Calu3 (cell line): Measurements from ENCODE around the gene TRIM44. TPM values are rescaled to one million over a fixed set of nuclear protein-coding genes. Genes with fewer than 3 reads are reported as not detected.

Experiments used
- BruUV-seq: library from RNA; stranded (reverse); fragments of 400-500 nt; replicated peaks from 2 replicates; lab custom pipeline; 2021; lab: Mats Ljungman, UMichigan
- CTCF ChIA-PET: fragments of 300-600 bp; sonication (Branson Sonifier 250); formaldehyde crosslinking; loops from one replicate; lab custom pipeline; 2022; ENCODE audit warnings: antibody characterized with exemption; lab: Charles Lee
- DNase-seq: peaks from one replicate; pipeline ENCODE4 v3.0.0; 2022
- H3K27ac Mint-ChIP-seq: one replicate; pipeline ENCODE4 v1.8.0; 2022; ENCODE audit warnings: mixed read lengths; ENCODE audit not compliant: unreplicated experiment
- H3K27me3 Mint-ChIP-seq: one replicate; pipeline ENCODE4 v1.8.0; 2022; ENCODE audit warnings: mixed read lengths; ENCODE audit not compliant: unreplicated experiment
- H3K36me3 Mint-ChIP-seq: one replicate; pipeline ENCODE4 v1.8.0; 2022; ENCODE audit warnings: mild to moderate bottlenecking, moderate library complexity, mixed read lengths; ENCODE audit not compliant: insufficient read depth, unreplicated experiment
- H3K4me1 Mint-ChIP-seq: one replicate; pipeline ENCODE4 v1.8.0; 2022; ENCODE audit warnings: mild to moderate bottlenecking, low read depth, mixed read lengths; ENCODE audit not compliant: unreplicated experiment
- H3K4me3 Mint-ChIP-seq: one replicate; pipeline ENCODE4 v1.8.0; 2022; ENCODE audit warnings: mild to moderate bottlenecking, low read depth, moderate library complexity, mixed read lengths; ENCODE audit not compliant: unreplicated experiment
- H3K9me3 Mint-ChIP-seq: one replicate; pipeline ENCODE4 v1.8.0; 2022; ENCODE audit warnings: low read depth, mixed read lengths; ENCODE audit not compliant: unreplicated experiment
- CTCF ChIP-seq: fragments of 200-600 bp; IDR thresholded peaks from one replicate; pipeline ENCODE4 v1.8.0; 2022; ENCODE audit warnings: antibody characterized with exemption; ENCODE audit not compliant: unreplicated experiment
- intact Hi-C: fragments of 100-400 bp; cut with micrococcal nuclease; formaldehyde crosslinking; loops from one replicate; pipeline ENCODE4 v1.10.0; 2022; ENCODE audit not compliant: unreplicated experiment
- total RNA-seq: library from RNA; stranded (reverse); gene quantifications from 2 replicates; pipeline ENCODE4 v1.2.3, GENCODE V29; 2022

TRIM44 gene
- total RNA-seq, 1 experiment from 2014 or later = 71.3 TPM

GRCh38 chr11:35861191-35861590 lies 198.6 kb downstream of the TRIM44 start:
- intact Hi-C loops = no loop called here
- no TSS peak for BruUV-seq

DNA sequence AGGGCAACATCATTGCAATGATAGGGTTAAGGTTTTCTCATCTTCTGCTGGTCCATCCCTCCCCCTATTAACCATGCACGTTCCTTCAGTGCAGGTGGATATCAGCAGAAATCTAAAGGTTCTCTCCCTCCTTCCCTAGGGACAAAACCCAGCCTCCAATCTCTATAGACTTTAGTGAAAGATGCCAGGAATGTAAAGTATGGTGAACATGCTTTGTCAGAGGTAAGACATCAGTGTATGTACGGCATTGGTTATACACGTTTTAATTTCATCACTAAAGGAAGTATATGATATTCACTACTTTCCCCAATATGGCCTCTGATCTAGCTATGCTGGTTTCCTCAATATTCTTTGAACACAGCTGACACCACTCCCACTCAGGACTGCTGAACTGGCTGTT lies 200.1 kb downstream of the TRIM44 start:
- intact Hi-C loops = no loop called here
- Mint-ChIP-seq H3K9me3 (peaks cover 2% of the 10 kb centered on the region), H3K36me3 (no peaks in the 10 kb centered on the region), H3K4me1 (no peaks in the 10 kb centered on the region), H3K4me3 (no peak overlapping the region), H3K27ac (no peak overlapping the region), H3K27me3 (peaks cover 2% of the 10 kb centered on the region)
- DNase-seq = no peak
- CTCF ChIA-PET = no interaction called here
- no TSS peak for BruUV-seq
- no peak for TF ChIP-seq CTCF

More at GRCh38 chr11:35861191-35861590, 198.6 kb downstream of the TRIM44 start:
- no peak overlapping the region for H3K27ac Mint-ChIP-seq
- peaks cover 9% of the 10 kb centered on the region for H3K27me3 Mint-ChIP-seq
- H3K9me3 Mint-ChIP-seq = no peaks in the 10 kb centered on the region
- no peak overlapping the region for H3K4me3 Mint-ChIP-seq
- CTCF ChIA-PET = no interaction called here
- TF ChIP-seq CTCF = no peak
- no peak for DNase-seq
- H3K4me1 Mint-ChIP-seq = no peaks in the 10 kb centered on the region
- no peaks in the 10 kb centered on the region for H3K36me3 Mint-ChIP-seq

DNA sequence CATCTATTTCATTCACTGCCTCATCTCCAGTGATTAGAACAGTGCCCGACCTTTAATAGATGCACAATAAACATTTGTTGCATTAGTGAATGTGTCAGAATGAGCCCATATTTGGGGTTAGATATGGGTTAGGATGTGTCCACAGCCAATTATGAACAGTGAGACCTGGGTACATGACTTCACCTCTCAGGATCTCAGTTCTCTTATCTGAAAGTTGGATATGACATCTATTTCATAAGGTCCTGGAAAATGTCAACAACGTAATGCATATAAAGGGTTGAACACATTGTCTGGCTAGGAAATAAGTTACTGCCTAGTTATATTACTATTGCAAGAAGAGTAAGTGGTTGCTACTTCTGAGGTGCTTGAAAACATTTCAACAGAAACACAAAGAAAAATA lies 201.6 kb downstream of the TRIM44 start:
- H3K27ac Mint-ChIP-seq = no peak overlapping the region
- CTCF ChIA-PET = no interaction called here
- H3K9me3 Mint-ChIP-seq = peaks cover 10% of the 10 kb centered on the region

GRCh38 chr11:35866601-35867000 lies 204.0 kb downstream of the TRIM44 start:
- intact Hi-C loops = loop anchor here (1.0 kb wide), 1 partner anchor 30 kb away; no protein-coding TSS in a partner anchor
- H3K4me1 Mint-ChIP-seq = no peaks in the 10 kb centered on the region
- no TSS peak for BruUV-seq
- H3K4me3 Mint-ChIP-seq = no peak overlapping the region
- CTCF ChIA-PET = no interaction called here
- H3K9me3 Mint-ChIP-seq = peaks cover 10% of the 10 kb centered on the region
- no peak for DNase-seq
- no peaks in the 10 kb centered on the region for H3K36me3 Mint-ChIP-seq
- TF ChIP-seq CTCF = no peak
- H3K27me3 Mint-ChIP-seq = peaks cover 12% of the 10 kb centered on the region
- no peak overlapping the region for H3K27ac Mint-ChIP-seq

More for the DNA sequence above, 201.6 kb downstream of the TRIM44 start:
- no peak overlapping the region for H3K4me3 Mint-ChIP-seq
- H3K27me3 Mint-ChIP-seq = peaks cover 12% of the 10 kb centered on the region
- no peak for TF ChIP-seq CTCF
- H3K36me3 Mint-ChIP-seq = no peaks in the 10 kb centered on the region
- no peak for DNase-seq
- intact Hi-C loops = no loop called here
- BruUV-seq = no TSS peak
- no peaks in the 10 kb centered on the region for H3K4me1 Mint-ChIP-seq

Other genes starting within 250 kb of the TRIM44 start
- 0.37 and 0.40 TPM in 2 replicates for gene SLC1A2, start 243.2 kb upstream of the TRIM44 start, total RNA-seq
- gene PAMR1, start 137.2 kb upstream of the TRIM44 start, total RNA-seq = not detected in 2 replicates
- 19.1 and 19.8 TPM in 2 replicates for gene FJX1, start 44.3 kb upstream of the TRIM44 start, total RNA-seq